GM10266 (cell line): ENCODE measurements around the gene COG1.

Experiments used
- DNase-seq: peaks from one replicate; pipeline ENCODE4 v3.0.0; 2012; ENCODE audit errors: extremely low spot score
- CTCF ChIP-seq: IDR thresholded peaks from 2 replicates; pipeline ENCODE4 v1.5.1; 2012; ENCODE audit warnings: mild to moderate bottlenecking, low read depth; ENCODE audit not compliant: control insufficient read depth, insufficient read depth; ENCODE audit errors: missing control alignments

The COG1 gene

GRCh38 chr17:73187203-73187769 is 5.6 kb upstream of the COG1 start:
- DNase-seq = no peak
- no peak for TF ChIP-seq CTCF

GRCh38 chr17:73188011-73188410 is 4.8 kb upstream of the COG1 start:
- DNase-seq = no peak
- no peak for TF ChIP-seq CTCF

GRCh38 chr17:73189417-73190099 is 3.3 kb upstream of the COG1 start:
- DNase-seq = peak; percentile 45
- TF ChIP-seq CTCF = peak; percentile 44

GRCh38 chr17:73191443-73192205 is 1.2 kb upstream of the COG1 start:
- DNase-seq = peak; percentile 84
- peak; percentile 73 for TF ChIP-seq CTCF

- DNase-seq = peak; percentile 84
- no peak for TF ChIP-seq CTCF
These were observed 505 bp upstream of the COG1 start for GRCh38 chr17:73192206-73192893.

GRCh38 chr17:73194514-73195222 is 1.8 kb downstream of the COG1 start:
- no peak for DNase-seq
- no peak for TF ChIP-seq CTCF
